Measurements from ENCODE around the gene ANXA4.

DNA sequence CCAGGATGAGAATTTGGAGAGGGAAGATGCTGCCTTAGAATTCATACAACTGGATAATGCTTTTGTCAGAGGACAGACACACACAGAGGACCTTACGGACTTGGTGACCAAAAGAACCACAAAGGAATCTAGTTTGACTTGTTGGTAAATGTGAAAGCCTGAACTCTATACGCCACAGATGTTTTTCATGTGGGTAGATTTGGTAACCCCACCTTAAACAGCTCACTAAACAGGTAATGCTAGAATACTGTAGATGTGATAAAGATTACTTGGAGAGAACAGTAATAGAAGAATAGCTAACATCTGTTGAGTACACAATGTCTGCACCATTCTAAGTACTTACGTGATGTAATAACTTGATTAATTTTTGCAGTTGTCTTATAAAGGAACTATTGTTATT, 24.1 kb downstream of the ANXA4 start:
- TF ChIP-seq, protein P1, sequence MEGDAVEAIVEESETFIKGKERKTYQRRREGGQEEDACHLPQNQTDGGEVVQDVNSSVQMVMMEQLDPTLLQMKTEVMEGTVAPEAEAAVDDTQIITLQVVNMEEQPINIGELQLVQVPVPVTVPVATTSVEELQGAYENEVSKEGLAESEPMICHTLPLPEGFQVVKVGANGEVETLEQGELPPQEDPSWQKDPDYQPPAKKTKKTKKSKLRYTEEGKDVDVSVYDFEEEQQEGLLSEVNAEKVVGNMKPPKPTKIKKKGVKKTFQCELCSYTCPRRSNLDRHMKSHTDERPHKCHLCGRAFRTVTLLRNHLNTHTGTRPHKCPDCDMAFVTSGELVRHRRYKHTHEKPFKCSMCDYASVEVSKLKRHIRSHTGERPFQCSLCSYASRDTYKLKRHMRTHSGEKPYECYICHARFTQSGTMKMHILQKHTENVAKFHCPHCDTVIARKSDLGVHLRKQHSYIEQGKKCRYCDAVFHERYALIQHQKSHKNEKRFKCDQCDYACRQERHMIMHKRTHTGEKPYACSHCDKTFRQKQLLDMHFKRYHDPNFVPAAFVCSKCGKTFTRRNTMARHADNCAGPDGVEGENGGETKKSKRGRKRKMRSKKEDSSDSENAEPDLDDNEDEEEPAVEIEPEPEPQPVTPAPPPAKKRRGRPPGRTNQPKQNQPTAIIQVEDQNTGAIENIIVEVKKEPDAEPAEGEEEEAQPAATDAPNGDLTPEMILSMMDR (IDR thresholded peaks at IDR 0.05): no peak
- TF ChIP-seq ZBTB21 (CRISPR knock-in tag; IDR thresholded peaks at IDR 0.05; ENCODE audit: borderline replicate concordance) (no peak), ATF1 (CRISPR knock-in tag; IDR thresholded peaks at IDR 0.05) (no peak), FOXK1 (CRISPR knock-in tag; IDR thresholded peaks at IDR 0.05) (no peak), ZNF232 (CRISPR knock-in tag; IDR thresholded peaks at IDR 0.05) (no peak), KAT7 (CRISPR knock-in tag; IDR thresholded peaks at IDR 0.05; ENCODE audit: borderline replicate concordance) (no peak), FOXJ3 (CRISPR knock-in tag; IDR thresholded peaks at IDR 0.05; ENCODE audit: borderline replicate concordance) (no peak), NR1H2 (CRISPR knock-in tag; IDR thresholded peaks at IDR 0.05) (no peak), TEAD1 (CRISPR knock-in tag; IDR thresholded peaks at IDR 0.05) (no peak), TEAD4 (CRISPR knock-in tag; IDR thresholded peaks at IDR 0.05) (no peak)
- TF ChIP-seq, protein P2, sequence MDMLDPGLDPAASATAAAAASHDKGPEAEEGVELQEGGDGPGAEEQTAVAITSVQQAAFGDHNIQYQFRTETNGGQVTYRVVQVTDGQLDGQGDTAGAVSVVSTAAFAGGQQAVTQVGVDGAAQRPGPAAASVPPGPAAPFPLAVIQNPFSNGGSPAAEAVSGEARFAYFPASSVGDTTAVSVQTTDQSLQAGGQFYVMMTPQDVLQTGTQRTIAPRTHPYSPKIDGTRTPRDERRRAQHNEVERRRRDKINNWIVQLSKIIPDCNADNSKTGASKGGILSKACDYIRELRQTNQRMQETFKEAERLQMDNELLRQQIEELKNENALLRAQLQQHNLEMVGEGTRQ (CRISPR knock-in tag; IDR thresholded peaks at IDR 0.05): no peak
